GM12892 (cell line): ENCODE data around the gene TMEM163.

ENCODE experiments used
- DNase-seq: peaks from one replicate; pipeline ENCODE4 v3.0.0; 2011; ENCODE audit not compliant: insufficient read length
- FAIRE-seq: peaks from 2 replicates; lab custom pipeline; 2011; peaks lifted over from hg19 to GRCh38; lab: Jason Lieb, UNC
- POLR2A ChIP-seq: IDR thresholded peaks from 2 replicates; pipeline ENCODE4 v1.6.1; 2011; ENCODE audit warnings: low read depth, low read length, control low read depth
- POLR2AphosphoS5 ChIP-seq: IDR thresholded peaks from 2 replicates; pipeline ENCODE4 v1.6.1; 2011; ENCODE audit warnings: low read depth, low read length, control low read depth
- TAF1 ChIP-seq: IDR thresholded peaks from 2 replicates; pipeline ENCODE4 v1.6.1; 2011; ENCODE audit warnings: low read depth, mild to moderate bottlenecking, control low read depth, low read length, borderline replicate concordance

TMEM163 gene

DNA sequence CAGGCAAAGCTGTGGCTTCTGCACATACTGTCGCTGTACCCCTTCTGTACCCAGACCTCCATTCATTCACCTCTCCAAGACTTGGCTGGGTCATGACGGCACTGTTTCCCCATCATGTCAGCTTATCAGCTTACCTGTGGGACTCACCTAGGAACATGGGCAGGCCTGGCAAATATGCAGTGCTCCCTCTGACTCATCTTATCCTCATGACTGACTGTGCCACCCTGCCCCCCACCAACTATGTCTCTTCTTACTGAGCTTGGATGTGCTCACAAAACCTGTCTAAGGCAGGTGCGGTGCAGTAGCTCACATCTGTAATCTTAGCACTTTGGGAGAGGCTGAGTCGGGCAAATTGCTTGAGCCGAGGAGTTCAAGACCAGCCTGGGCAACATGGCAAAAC, 312.5 kb downstream of the TMEM163 start:
- no peak for FAIRE-seq
- TF ChIP-seq TAF1: no peak
- no peak for TF ChIP-seq POLR2A
- no peak for TF ChIP-seq POLR2AphosphoS5
- no peak for DNase-seq
